Memory B cell (primary cell): ENCODE measurements around the gene KRTAP10-10.
"Not testable (repeated sequence)": the region's sequence is repeated elsewhere in the genome, so short reads cannot be mapped to it uniquely, and the experiment has no call there.

Source experiments
- ATAC-seq: fragments of 150-1000 bp; cut with Tn5 transposase; 2 replicates; pipeline ENCODE4 v1.10.0; 2021; ENCODE audit warnings: low read depth, mild to moderate bottlenecking, moderate library complexity
- DNase-seq, 2 donors: peaks; one replicate each; pipeline ENCODE4 v3.0.0; 2022; ENCODE audit warnings: low spot score in 2 of 2
- H3K27ac Mint-ChIP-seq: one replicate; pipeline ENCODE4 v1.8.0; 2022; ENCODE audit warnings: mild to moderate bottlenecking, moderate library complexity, mixed read lengths
- H3K27me3 Mint-ChIP-seq: one replicate; pipeline ENCODE4 v1.8.0; 2022; ENCODE audit warnings: mixed read lengths
- H3K36me3 Mint-ChIP-seq: one replicate; pipeline ENCODE4 v1.8.0; 2022; ENCODE audit warnings: mild to moderate bottlenecking, mixed read lengths
- H3K4me1 Mint-ChIP-seq: one replicate; pipeline ENCODE4 v1.8.0; 2022; ENCODE audit warnings: mixed read lengths
- H3K4me3 Mint-ChIP-seq: one replicate; pipeline ENCODE4 v1.8.0; 2022; ENCODE audit warnings: mild to moderate bottlenecking, moderate library complexity, mixed read lengths
- H3K9me3 Mint-ChIP-seq: one replicate; pipeline ENCODE4 v1.8.0; 2022; ENCODE audit warnings: mixed read lengths

KRTAP10-10 gene

DNA sequence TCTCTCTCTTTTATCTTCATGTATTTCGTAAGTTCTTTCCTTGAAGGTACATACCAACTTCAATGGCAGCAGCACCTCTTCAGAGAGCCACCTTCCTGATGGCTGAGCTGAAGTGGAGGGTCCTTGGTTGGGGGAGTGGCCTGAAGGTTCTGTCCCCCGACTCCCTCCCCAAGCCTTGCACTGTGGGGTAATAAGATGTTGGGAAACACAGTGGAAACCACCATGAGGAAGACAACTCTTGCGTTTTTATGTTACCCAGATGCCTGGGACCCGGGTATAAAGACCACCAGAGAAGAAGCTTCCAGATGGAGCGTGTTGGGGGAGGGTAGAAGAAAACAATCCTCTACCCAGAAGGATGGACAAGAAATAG lies 21.4 kb downstream of the KRTAP10-10 start:
- Mint-ChIP-seq H3K27ac (no peak overlapping the region), H3K27me3 (peaks cover 10% of the 10 kb centered on the region), H3K36me3 (peaks cover 1% of the 10 kb centered on the region), H3K4me3 (no peak overlapping the region), H3K4me1 (peaks cover 7% of the 10 kb centered on the region), H3K9me3 (peaks cover 15% of the 10 kb centered on the region)
- DNase-seq (no peak), ATAC-seq (no peak)

DNA sequence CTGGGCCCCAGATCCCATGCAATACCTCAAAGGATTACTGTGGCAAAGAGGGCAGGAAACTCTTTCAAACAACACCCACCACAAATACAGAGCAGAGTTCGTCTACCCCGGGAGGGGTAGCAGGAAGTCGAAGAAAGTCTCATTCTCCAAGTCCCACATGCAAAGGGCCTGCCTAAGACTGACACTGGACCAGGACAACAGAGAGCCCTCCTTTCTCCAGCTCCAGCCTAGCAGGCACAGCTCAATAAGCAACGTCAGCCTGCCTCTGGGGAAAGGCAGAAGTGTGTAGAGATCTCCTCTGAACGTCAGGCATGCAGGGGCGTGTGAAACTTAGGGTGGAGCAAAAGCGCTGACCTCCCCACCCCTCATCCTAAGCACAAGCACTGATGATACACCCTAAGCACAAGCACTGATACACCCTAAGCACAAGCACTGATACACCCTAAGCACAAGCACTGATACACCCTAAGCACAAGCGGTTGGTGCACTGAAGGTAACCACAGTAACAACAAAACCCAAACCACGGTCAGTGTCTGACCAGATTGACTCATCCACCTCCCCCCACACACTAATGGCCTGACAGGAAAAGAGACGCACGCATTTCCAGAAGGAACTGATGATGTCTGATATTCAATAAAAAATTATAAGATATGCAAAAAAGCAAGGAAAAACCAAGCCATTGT lies 21.9 kb downstream of the KRTAP10-10 start:
- H3K27me3 Mint-ChIP-seq, result peaks cover 10% of the 10 kb centered on the region
- ATAC-seq (no peak), DNase-seq (no peak)
- H3K36me3 Mint-ChIP-seq, result peaks cover 1% of the 10 kb centered on the region
- H3K4me3 Mint-ChIP-seq, result no peak overlapping the region
- peaks cover 7% of the 10 kb centered on the region for H3K4me1 Mint-ChIP-seq
- no peak overlapping the region for H3K27ac Mint-ChIP-seq
- H3K9me3 Mint-ChIP-seq, result peaks cover 15% of the 10 kb centered on the region

DNA sequence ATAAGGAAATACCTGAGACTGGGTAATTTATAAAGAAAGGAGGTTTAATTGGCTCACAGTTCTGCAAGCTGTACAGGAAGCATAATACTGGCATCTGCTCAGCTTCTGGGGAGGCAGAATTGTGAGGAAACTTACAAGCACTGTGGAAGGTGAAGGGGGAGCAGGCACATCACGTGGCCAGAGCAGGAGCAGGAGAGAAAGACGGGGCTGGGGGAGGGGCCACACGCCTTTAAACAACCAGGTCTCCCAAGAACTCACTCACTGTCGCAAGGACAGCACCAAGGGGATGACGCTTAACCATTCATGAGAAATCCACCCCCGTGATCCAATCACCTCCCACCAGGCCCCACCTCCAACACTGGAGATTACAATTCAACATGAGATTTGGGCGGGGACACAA lies 24.4 kb downstream of the KRTAP10-10 start:
- H3K36me3 Mint-ChIP-seq, H3K27ac Mint-ChIP-seq, H3K4me1 Mint-ChIP-seq, ATAC-seq, H3K4me3 Mint-ChIP-seq, DNase-seq: not testable (repeated sequence)
- Mint-ChIP-seq H3K27me3 (peaks cover 14% of the 10 kb centered on the region), H3K9me3 (peaks cover 12% of the 10 kb centered on the region)

DNA sequence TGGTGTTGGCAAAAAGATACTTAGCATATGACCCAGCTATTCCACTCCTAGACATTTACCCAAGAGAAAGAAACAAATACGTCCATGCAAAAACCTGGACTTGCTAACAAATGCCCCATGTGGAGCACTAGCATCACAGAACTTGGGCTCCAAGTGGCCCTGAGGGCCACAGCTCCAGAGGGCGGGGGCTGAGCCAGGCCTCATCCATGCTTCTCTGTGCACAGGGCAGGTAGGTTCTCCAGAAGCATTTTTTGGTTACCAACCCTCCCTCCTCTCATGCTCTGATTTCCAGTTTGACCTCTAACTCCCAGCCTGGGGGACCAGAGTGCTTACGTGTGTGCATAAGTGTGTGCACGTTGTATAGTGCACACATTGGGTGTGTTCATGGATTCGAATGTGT lies 27.5 kb downstream of the KRTAP10-10 start:
- DNase-seq (no peak), ATAC-seq (no peak)
- H3K36me3 Mint-ChIP-seq, result peaks cover 4% of the 10 kb centered on the region
- no peaks in the 10 kb centered on the region for H3K4me1 Mint-ChIP-seq
- H3K4me3 Mint-ChIP-seq, result no peak overlapping the region
- H3K9me3 Mint-ChIP-seq, result peaks cover 10% of the 10 kb centered on the region
- H3K27ac Mint-ChIP-seq, result no peak overlapping the region
- peaks cover 20% of the 10 kb centered on the region for H3K27me3 Mint-ChIP-seq

DNA sequence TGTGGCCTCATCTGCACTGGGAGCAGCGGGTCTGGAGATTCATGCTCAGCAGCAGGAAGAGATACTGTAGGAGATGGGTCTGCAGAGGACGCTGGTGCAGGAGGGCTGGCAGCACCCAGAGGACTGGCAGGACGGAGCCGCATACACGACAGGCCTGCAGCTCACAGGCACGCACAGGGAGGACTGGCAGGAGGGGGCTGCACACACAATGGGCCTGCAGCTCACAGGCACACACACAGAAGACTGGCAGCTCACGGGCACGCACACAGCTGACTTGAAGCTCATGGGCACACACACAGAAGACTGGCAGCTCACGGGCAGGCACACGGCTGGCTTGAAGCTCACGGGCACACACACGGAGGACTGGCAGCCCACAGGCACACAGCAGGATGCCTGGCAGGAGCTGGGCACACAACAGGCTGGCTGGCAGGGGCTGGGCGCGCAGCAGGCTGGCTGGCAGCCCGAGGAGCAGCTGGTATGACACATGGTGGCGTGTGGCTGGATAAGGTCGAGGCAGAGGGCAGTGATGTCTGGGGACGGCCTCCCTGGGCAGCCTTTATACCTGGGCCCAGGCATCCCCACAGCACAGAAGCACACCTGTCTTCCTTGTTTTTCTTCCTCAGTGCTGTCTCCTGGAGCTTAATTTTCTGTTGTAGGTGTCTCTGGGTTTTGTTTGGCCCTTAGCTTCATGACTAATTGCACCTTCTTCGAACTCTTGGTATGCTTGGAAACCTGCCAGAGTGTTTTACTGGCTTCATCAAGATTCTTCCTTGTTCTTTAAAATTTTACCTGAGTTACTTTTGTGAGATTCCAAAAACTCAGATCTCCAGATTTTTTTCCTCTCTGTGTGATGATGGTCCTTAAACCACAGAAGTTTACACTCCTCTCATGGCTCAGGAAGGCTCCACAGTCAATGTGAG lies 29.5 kb downstream of the KRTAP10-10 start, which contains the start of gene KRTAP12-2:
Gene KRTAP12-2 (minus strand): TSS at position 527 of the 920 bp plus-strand sequence. CDS start 41 bp downstream, at position 486.
- H3K4me1 Mint-ChIP-seq, result no peaks in the 10 kb centered on the region
- H3K9me3 Mint-ChIP-seq, result peaks cover 10% of the 10 kb centered on the region
- no peak within 1 kb of the TSS for H3K4me3 Mint-ChIP-seq
- H3K27ac Mint-ChIP-seq, result no peak within 1 kb of the TSS
- no peak for ATAC-seq
- no peak for DNase-seq
- peaks cover 4% of the 10 kb centered on the region for H3K36me3 Mint-ChIP-seq
- peaks cover 20% of the 10 kb centered on the region for H3K27me3 Mint-ChIP-seq

DNA sequence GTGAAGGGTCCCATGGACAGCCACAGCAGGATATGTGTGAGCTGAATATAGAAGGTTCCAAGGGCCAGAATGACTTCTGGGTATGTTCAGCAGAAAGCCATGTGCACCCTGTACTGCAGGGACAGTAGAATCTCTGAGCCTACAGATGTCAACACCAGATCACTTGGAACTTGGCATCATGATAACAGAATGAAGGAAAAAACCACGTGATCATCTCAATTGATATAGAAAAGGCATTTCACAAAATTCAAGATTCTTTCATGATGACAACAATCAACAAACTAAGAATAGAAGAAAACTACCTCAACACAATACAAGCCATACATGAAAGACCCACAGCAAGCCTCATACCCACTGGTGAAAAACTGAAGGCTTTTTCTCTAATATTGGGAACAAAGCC lies 30.5 kb downstream of the KRTAP10-10 start:
- Mint-ChIP-seq H3K27ac (no peak overlapping the region), H3K9me3 (peaks cover 8% of the 10 kb centered on the region), H3K4me3 (no peak overlapping the region), H3K4me1 (no peaks in the 10 kb centered on the region), H3K27me3 (peaks cover 16% of the 10 kb centered on the region), H3K36me3 (peaks cover 4% of the 10 kb centered on the region)
- no peak for ATAC-seq
- no peak for DNase-seq

DNA sequence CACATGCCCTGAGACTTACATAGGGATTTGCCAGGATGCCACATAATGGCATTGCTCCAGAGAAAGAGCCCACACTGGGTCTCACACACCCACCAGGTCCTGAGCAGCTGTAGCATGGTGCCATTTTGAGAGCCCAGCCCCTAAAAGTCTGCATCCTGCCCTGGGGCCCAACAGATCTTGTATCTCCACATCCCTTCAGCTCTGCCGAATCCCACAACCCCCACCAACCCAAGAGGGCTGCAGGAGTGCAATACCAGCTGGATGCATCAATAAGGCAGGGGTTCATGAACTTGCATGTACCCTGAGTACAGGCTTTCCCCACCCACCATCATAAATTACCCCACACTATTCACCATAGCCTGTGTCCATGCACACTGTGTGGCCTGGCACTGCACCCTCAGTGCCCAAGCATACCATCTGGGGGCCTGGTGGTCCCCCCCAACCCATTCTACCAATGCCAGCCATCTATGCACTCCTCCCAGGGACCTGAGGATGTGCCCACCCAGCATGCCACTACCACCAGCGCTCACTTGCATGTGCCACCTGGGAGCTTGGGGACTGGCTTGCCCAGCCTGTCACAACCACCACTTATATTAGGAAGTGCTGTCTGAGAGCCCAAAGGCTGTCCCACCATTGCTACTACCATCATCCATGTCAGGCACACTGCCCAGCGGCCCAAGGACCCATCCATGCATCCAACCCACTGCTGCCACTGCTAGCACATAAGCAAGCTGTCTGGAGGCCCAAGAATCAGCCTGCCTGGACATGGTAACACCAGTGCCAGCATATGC lies 33.7 kb downstream of the KRTAP10-10 start:
- H3K27ac Mint-ChIP-seq, result no peak overlapping the region

DNA sequence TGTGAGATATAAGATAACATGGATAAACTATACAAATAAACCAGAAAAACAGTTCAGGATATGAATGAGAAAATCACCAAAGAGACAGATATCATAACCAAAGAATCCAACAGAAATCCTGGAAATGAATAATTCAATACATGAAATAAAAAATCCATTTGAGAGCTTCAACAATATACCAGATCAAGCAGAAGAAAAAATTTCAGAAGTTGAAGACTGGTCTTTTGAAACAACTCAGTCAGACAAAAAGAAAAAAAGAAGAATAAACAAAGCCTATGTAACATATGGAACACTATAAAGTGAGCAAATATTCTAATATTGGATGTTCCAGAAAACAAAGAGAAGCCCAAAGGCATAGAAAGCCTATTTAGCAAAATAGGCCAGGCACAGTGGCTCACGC lies 34.8 kb downstream of the KRTAP10-10 start:
- Mint-ChIP-seq H3K9me3 (peaks cover 11% of the 10 kb centered on the region), H3K4me1 (no peaks in the 10 kb centered on the region), H3K4me3 (no peak overlapping the region), H3K27me3 (peaks cover 15% of the 10 kb centered on the region), H3K27ac (no peak overlapping the region), H3K36me3 (peaks cover 7% of the 10 kb centered on the region)
- DNase-seq, result no peak
- ATAC-seq, result no peak

More for the DNA sequence above, 33.7 kb downstream of the KRTAP10-10 start:
- no peak for ATAC-seq
- H3K27me3 Mint-ChIP-seq, result peaks cover 20% of the 10 kb centered on the region
- no peak overlapping the region for H3K4me3 Mint-ChIP-seq
- peaks cover 7% of the 10 kb centered on the region for H3K36me3 Mint-ChIP-seq
- H3K9me3 Mint-ChIP-seq, result peaks cover 11% of the 10 kb centered on the region
- no peak for DNase-seq
- H3K4me1 Mint-ChIP-seq, result no peaks in the 10 kb centered on the region

DNA sequence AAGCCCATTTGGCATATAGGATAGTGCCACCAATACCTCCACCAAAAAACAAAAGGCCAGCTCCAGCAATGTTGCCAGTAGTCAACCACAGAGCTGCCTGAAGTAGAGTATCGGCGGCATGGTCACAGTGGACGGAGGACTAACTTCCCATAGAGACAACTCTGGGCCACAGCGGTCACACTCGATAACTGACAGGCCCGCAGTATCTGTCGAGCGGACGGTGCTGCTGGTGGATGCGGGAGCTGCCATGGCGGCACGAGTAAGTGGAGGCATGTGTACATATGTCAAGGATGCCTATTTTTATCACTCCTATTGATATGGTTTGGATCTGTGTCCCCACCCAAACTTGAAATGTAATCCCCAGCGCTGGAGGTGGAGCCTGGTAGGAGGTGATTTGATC lies 40.7 kb downstream of the KRTAP10-10 start:
- Mint-ChIP-seq H3K4me3 (no peak overlapping the region), H3K27ac (no peak overlapping the region), H3K4me1 (no peaks in the 10 kb centered on the region), H3K27me3 (peaks cover 19% of the 10 kb centered on the region), H3K9me3 (peaks cover 4% of the 10 kb centered on the region), H3K36me3 (peaks cover 4% of the 10 kb centered on the region)
- ATAC-seq, result no peak
- DNase-seq, result no peak

DNA sequence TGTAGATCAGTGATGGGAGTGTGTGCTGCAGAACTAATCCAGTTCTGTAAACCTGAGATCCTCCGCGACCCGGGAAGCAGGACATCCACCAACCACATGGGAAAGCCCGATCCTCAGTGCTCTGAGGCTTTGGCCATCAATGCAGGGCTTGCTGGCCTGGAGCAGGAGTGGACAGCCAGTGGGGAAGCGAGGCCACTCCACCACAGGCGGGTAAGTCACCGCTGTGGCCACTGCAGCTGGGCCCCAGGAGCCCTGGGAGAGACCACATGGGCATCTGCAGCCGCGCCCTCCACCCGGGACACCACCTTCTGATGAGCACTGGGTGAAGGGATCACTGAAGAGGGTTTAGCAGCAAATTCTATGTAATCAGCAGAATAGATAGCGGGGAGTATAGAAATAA lies 44.0 kb downstream of the KRTAP10-10 start:
- DNase-seq (no peak), ATAC-seq (no peak)
- no peaks in the 10 kb centered on the region for H3K36me3 Mint-ChIP-seq
- no peaks in the 10 kb centered on the region for H3K4me1 Mint-ChIP-seq
- H3K27ac Mint-ChIP-seq, result no peak overlapping the region
- peaks cover 24% of the 10 kb centered on the region for H3K27me3 Mint-ChIP-seq
- H3K4me3 Mint-ChIP-seq, result no peak overlapping the region
- H3K9me3 Mint-ChIP-seq, result no peaks in the 10 kb centered on the region

DNA sequence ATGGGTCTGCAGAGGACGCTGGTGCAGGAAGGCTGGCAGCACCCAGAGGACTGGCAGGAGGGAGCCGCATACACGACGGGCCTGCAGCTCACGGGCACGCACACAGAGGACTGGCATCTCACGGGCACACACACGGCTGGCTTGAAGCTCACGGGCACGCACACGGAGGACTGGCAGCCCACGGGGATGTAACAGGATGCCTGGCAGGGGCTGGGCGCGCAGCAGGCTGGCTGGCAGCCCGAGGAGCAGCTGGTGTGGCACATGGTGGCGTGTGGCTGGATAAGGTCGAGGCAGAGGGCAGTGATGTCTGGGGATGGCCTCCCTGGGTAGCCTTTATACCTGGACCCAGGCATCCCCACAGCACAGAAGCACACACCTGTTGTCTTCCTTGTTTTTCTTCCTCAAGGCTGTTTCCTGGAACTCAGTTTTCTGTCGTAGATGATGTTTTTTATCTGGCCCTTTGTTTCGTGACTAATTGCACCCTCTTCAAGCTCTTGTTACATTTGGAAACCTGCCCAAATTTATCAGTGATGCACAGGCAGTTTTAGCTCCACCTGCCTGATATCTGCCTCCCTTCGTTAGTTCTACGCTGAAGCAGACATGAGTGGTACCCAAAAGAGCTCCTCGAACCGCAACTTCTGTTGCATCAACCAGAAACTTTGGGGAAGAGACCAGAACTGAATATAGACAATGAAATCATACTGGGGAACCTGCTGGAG lies 44.9 kb downstream of the KRTAP10-10 start, which contains the start of gene KRTAP12-1:
Gene KRTAP12-1 (minus strand): TSS at position 303 of the 719 bp plus-strand sequence. CDS start 40 bp downstream, at position 263.
- H3K27ac Mint-ChIP-seq, result no peak within 1 kb of the TSS
- peaks cover 29% of the 10 kb centered on the region for H3K27me3 Mint-ChIP-seq
- H3K4me1 Mint-ChIP-seq, result no peaks in the 10 kb centered on the region
- H3K9me3 Mint-ChIP-seq, result no peaks in the 10 kb centered on the region
- H3K4me3 Mint-ChIP-seq, result no peak within 1 kb of the TSS
- H3K36me3 Mint-ChIP-seq, result no peaks in the 10 kb centered on the region
- ATAC-seq (no peak), DNase-seq (no peak)

DNA sequence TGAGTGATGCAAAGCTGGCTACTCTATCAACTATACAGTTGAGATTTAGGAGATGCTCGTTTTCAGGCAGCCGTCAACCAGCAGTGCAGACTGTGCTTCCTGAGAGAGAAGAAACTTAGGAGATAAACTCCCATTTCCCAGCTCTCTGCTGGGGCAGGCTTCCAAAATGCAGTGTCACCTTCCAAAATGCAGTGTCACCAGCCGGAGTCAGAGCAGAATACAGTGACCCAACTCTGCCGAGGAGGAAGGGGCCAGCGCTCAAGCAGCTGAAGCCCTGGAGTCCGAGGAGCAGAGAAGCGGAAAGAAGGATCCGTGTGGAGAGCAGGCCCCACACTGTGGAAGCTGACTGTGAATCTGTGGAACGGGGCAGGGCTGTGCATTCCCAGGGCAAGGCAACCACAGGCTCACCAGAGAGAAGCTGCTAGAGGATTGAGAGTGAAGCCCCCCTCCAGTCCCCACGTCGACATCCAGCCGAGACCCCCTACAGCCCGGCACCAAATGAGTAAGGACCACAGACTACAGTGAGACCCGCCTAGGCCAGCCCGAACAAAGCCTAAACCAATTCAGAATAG lies 45.5 kb downstream of the KRTAP10-10 start:
- H3K36me3 Mint-ChIP-seq, result no peaks in the 10 kb centered on the region
- H3K27ac Mint-ChIP-seq, result no peak overlapping the region
- no peak overlapping the region for H3K4me3 Mint-ChIP-seq
- ATAC-seq, result no peak
- H3K4me1 Mint-ChIP-seq, result no peaks in the 10 kb centered on the region
- H3K9me3 Mint-ChIP-seq, result no peaks in the 10 kb centered on the region
- H3K27me3 Mint-ChIP-seq, result peaks cover 32% of the 10 kb centered on the region
- DNase-seq, result no peak

DNA sequence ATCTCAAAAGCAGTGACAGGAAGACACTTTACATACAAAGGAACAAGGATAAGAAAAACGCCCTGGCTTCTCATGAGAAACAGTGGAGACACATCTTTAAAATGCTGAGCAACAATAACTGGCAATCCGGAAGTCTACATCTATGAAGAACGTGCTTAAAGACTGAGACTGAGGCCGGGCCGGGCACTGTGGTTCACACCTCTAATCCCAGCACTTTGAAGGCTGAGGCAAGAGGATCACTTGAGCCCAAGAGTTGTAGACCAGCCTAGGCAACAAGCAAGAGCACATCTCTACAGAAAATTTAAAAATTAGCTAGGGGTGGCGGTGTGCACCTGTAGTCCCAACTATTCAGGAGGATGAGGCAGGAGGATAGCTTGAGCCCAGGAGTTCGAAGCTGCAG lies 46.9 kb downstream of the KRTAP10-10 start:
- H3K36me3 Mint-ChIP-seq, result no peaks in the 10 kb centered on the region
- no peak for DNase-seq
- peaks cover 35% of the 10 kb centered on the region for H3K27me3 Mint-ChIP-seq
- H3K27ac Mint-ChIP-seq, result no peak overlapping the region
- no peak for ATAC-seq
- H3K4me1 Mint-ChIP-seq, result no peaks in the 10 kb centered on the region
- H3K4me3 Mint-ChIP-seq, result no peak overlapping the region
- no peaks in the 10 kb centered on the region for H3K9me3 Mint-ChIP-seq
